ENCODE data around the gene PACRG. TPM values are rescaled to one million over a fixed set of nuclear protein-coding genes. Genes with fewer than 3 reads are reported as not detected.

PACRG gene
- polyA plus RNA-seq, 1 of the 3 experiments (the other 2 are of a cell fraction) = 0.56 TPM

GRCh38 chr6:162974685-162975084 lies 246.9 kb downstream of the PACRG start:
- no peak overlapping the region for H3K4me3 ChIP-seq (ENCODE audit: low read depth in 2 of 2, low read length in 1 of 2)
- no peaks in the 10 kb centered on the region for H3K36me3 ChIP-seq (replicated peaks in 1 of 2; ENCODE audit: control insufficient read depth in 1 of 2, insufficient read depth in 2 of 2, low read length in 1 of 2)
- H3F3A ChIP-seq (replicated peaks; ENCODE audit: insufficient read depth) = no peaks in the 10 kb centered on the region
- no peaks in the 10 kb centered on the region for H4K20me1 ChIP-seq (ENCODE audit: insufficient read depth)
- POLR2A ChIA-PET = no interaction called here
- CTCF ChIA-PET = no interaction called here
- no peaks in the 10 kb centered on the region for H3K79me2 ChIP-seq (ENCODE audit: insufficient read depth)
- H3K27me3 ChIP-seq (ENCODE audit: insufficient read depth) = no peaks in the 10 kb centered on the region
- no peaks in the 10 kb centered on the region for H3K9me2 ChIP-seq
- no peaks in the 10 kb centered on the region; a peak in 2 of 4 replicates for H3K4me1 ChIP-seq (ENCODE audit: control insufficient read depth in 1 of 2, insufficient read depth in 2 of 2, low read depth in 1 of 2, low read length in 1 of 2)
- H3K9ac ChIP-seq = no peak overlapping the region
- no peak overlapping the region for H3K4me2 ChIP-seq
- DNase-seq = no peak
- no peak overlapping the region for H3K27ac ChIP-seq (ENCODE audit: low read depth in 2 of 2, low read length in 1 of 2)
- 70% methylated on average over 6 of the region's 6 CpGs for WGBS (ENCODE audit: low lambda C conversion rate)
- no peak overlapping the region for H2AFZ ChIP-seq (ENCODE audit: low read depth)
- H3K9me3 ChIP-seq = no peaks in the 10 kb centered on the region
- TF ChIP-seq SMC3 (IDR thresholded peaks at IDR 0.05; ENCODE audit: low read depth, low read length) (no peak), RAD21 (IDR thresholded peaks at IDR 0.05; ENCODE audit: low read length) (no peak), YY1 (IDR thresholded peaks at IDR 0.05; ENCODE audit: low read depth) (no peak), JUND (IDR thresholded peaks at IDR 0.05) (no peak), GATA2 (CRISPR knock-in tag; IDR thresholded peaks at IDR 0.05) (no peak), REST (IDR thresholded peaks at IDR 0.05; ENCODE audit: low read depth, low read length) (no peak), MEF2A (IDR thresholded peaks at IDR 0.05; ENCODE audit: borderline replicate concordance, low read depth) (no peak), MAX (IDR thresholded peaks at IDR 0.05; ENCODE audit: low read depth) (no peak), RXRA (IDR thresholded peaks at IDR 0.05; ENCODE audit: borderline replicate concordance, low read depth) (no peak), RCOR1 (IDR thresholded peaks at IDR 0.05; ENCODE audit: low read length) (no peak), TCF12 (IDR thresholded peaks at IDR 0.05) (no peak), TAF1 (IDR thresholded peaks at IDR 0.05; ENCODE audit: borderline replicate concordance, low read depth, low read length) (no peak), RFX5 (IDR thresholded peaks at IDR 0.05; ENCODE audit: low read length) (no peak), EP300 (IDR thresholded peaks at IDR 0.05; ENCODE audit: borderline replicate concordance in 1 of 2, low read depth in 1 of 2, low read length in 1 of 2) (no peak), MXI1 (IDR thresholded peaks at IDR 0.05; ENCODE audit: low read depth, low read length) (no peak)
- TF ChIP-seq, protein P1, sequence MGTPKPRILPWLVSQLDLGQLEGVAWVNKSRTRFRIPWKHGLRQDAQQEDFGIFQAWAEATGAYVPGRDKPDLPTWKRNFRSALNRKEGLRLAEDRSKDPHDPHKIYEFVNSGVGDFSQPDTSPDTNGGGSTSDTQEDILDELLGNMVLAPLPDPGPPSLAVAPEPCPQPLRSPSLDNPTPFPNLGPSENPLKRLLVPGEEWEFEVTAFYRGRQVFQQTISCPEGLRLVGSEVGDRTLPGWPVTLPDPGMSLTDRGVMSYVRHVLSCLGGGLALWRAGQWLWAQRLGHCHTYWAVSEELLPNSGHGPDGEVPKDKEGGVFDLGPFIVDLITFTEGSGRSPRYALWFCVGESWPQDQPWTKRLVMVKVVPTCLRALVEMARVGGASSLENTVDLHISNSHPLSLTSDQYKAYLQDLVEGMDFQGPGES (IDR thresholded peaks at IDR 0.05; ENCODE audit: low read depth, low read length) = no peak
